Right ventricle myocardium superior (tissue), 1 donor: Measurements from ENCODE around the gene CDY1. TPM values are rescaled to one million over a fixed set of nuclear protein-coding genes. Genes with fewer than 3 reads are reported as not detected.
"Not testable (repeated sequence)": the region's sequence is repeated elsewhere in the genome, so short reads cannot be mapped to it uniquely, and the experiment has no call there.

Experiments
- ATAC-seq: fragments of 200-7000 bp; cut with Tn5 transposase; one replicate; pipeline ENCODE4 v1.9.1; 2020; ENCODE audit warnings: mild to moderate bottlenecking; ENCODE audit not compliant: poor library complexity
- DNase-seq: peaks from one replicate; pipeline ENCODE4 v3.0.0-alpha.2; 2020
- intact Hi-C: fragments of 100-400 bp; cut with DNase I; formaldehyde crosslinking; loops from one replicate; pipeline ENCODE4 v1.11.2; 2022
- long read RNA-seq: library from polyadenylated mRNA; unstranded; transcript quantifications from one replicate; pipeline ENCODE4 v2.0.0, GENCODE V29; 2021
- total RNA-seq: library from RNA; stranded (reverse); fragmentation: NEBNext Ultra II Directional; extraction: Animal tissue kit (Norgen Biotek cat#: 25700); gene quantifications from one replicate; pipeline ENCODE4 v1.2.1, GENCODE V29; 2021
- donor health status: DM: no; HTN: yes; CAD: no; lungs with severe emphysema.

The CDY1 gene
- total RNA-seq, result not detected
- long read RNA-seq, result 0 reads

GRCh38 chrY:25621817-25622216 is at the start of gene CDY1:
Gene CDY1 (plus strand): TSS chrY:25622117. CDS start chrY:25622443, 326 bp downstream.
- ATAC-seq, intact Hi-C loops, DNase-seq: not testable (repeated sequence)

GRCh38 chrY:25593336-25593735 is 28.6 kb upstream of the CDY1 start:
- intact Hi-C loops, ATAC-seq, DNase-seq: not testable (repeated sequence)

- intact Hi-C loops, ATAC-seq, DNase-seq: not testable (repeated sequence)
Measured at GRCh38 chrY:25620209-25620608, 1.7 kb upstream of the CDY1 start.

- ATAC-seq, intact Hi-C loops, DNase-seq: not testable (repeated sequence)
Measured at GRCh38 chrY:25626524-25626923, 4.6 kb downstream of the CDY1 start.

GRCh38 chrY:25630383-25631112 is 8.6 kb downstream of the CDY1 start:
- intact Hi-C loops, result not testable (repeated sequence)
- peak; percentile 73 for ATAC-seq

GRCh38 chrY:25639852-25640251 is 17.9 kb downstream of the CDY1 start:
- DNase-seq, ATAC-seq, intact Hi-C loops: not testable (repeated sequence)

More at GRCh38 chrY:25630383-25631112, 8.6 kb downstream of the CDY1 start:
- DNase-seq, result not testable (repeated sequence)

GRCh38 chrY:25643024-25643915 is 21.4 kb downstream of the CDY1 start:
- intact Hi-C loops, DNase-seq: not testable (repeated sequence)
- peak; percentile 48 for ATAC-seq
